Measurements from ENCODE around the gene RASSF3.

The RASSF3 gene

GRCh38 chr12:64666054-64666914 lies 56.0 kb downstream of the RASSF3 start:
- H3K27me3 ChIP-seq (ENCODE audit: insufficient read depth, poor library complexity, severe bottlenecking) = no peaks in the 10 kb centered on the region
- H3K27ac ChIP-seq (ENCODE audit: poor library complexity, severe bottlenecking) = no peak overlapping the region
- peaks cover 40% of the 10 kb centered on the region for H3K4me1 ChIP-seq (ENCODE audit: insufficient read depth, poor library complexity, severe bottlenecking)
- DNase-seq (ENCODE audit: low spot score) = no peak
- no peaks in the 10 kb centered on the region for H3K9me3 ChIP-seq (ENCODE audit: severe bottlenecking)
- no peaks in the 10 kb centered on the region for H3K36me3 ChIP-seq (ENCODE audit: low read depth)
- no peak overlapping the region for H3K4me3 ChIP-seq (ENCODE audit: severe bottlenecking)
- no peak for TF ChIP-seq CTCF (IDR thresholded peaks at IDR 0.05; ENCODE audit: poor library complexity, severe bottlenecking)
- ATAC-seq (ENCODE audit: low read depth) = no peak

GRCh38 chr12:64667793-64668192 lies 57.5 kb downstream of the RASSF3 start:
- Histone ChIP-seq H3K4me1 (ENCODE audit: insufficient read depth, poor library complexity, severe bottlenecking) (peaks cover 55% of the 10 kb centered on the region), H3K27ac (ENCODE audit: poor library complexity, severe bottlenecking) (no peak overlapping the region), H3K27me3 (ENCODE audit: insufficient read depth, poor library complexity, severe bottlenecking) (no peaks in the 10 kb centered on the region), H3K4me3 (ENCODE audit: severe bottlenecking) (no peak overlapping the region), H3K9me3 (ENCODE audit: severe bottlenecking) (no peaks in the 10 kb centered on the region), H3K36me3 (ENCODE audit: low read depth) (no peaks in the 10 kb centered on the region)
- DNase-seq (ENCODE audit: low spot score) = no peak
- no peak for ATAC-seq (ENCODE audit: low read depth)
- no peak for TF ChIP-seq CTCF (IDR thresholded peaks at IDR 0.05; ENCODE audit: poor library complexity, severe bottlenecking)

- no peak for DNase-seq (ENCODE audit: low spot score)
- peak overlapping the region; percentile 95 for H3K27ac ChIP-seq (ENCODE audit: poor library complexity, severe bottlenecking)
These were observed 59.1 kb downstream of the RASSF3 start for GRCh38 chr12:64669270-64669842.

GRCh38 chr12:64670019-64670418 lies 59.7 kb downstream of the RASSF3 start:
- Histone ChIP-seq H3K36me3 (ENCODE audit: low read depth) (no peaks in the 10 kb centered on the region), H3K4me3 (ENCODE audit: severe bottlenecking) (no peak overlapping the region), H3K9me3 (ENCODE audit: severe bottlenecking) (no peaks in the 10 kb centered on the region), H3K4me1 (ENCODE audit: insufficient read depth, poor library complexity, severe bottlenecking) (peaks cover 55% of the 10 kb centered on the region), H3K27me3 (ENCODE audit: insufficient read depth, poor library complexity, severe bottlenecking) (no peaks in the 10 kb centered on the region), H3K27ac (ENCODE audit: poor library complexity, severe bottlenecking) (peak overlapping the region; percentile 95)
- no peak for DNase-seq (ENCODE audit: low spot score)
- TF ChIP-seq CTCF (IDR thresholded peaks at IDR 0.05; ENCODE audit: poor library complexity, severe bottlenecking) = no peak
- no peak for ATAC-seq (ENCODE audit: low read depth)

More at GRCh38 chr12:64669270-64669842, 59.1 kb downstream of the RASSF3 start:
- TF ChIP-seq CTCF (IDR thresholded peaks at IDR 0.05; ENCODE audit: poor library complexity, severe bottlenecking) = no peak
- no peak for ATAC-seq (ENCODE audit: low read depth)
- peaks cover 58% of the 10 kb centered on the region for H3K4me1 ChIP-seq (ENCODE audit: insufficient read depth, poor library complexity, severe bottlenecking)
- H3K9me3 ChIP-seq (ENCODE audit: severe bottlenecking) = no peaks in the 10 kb centered on the region
- no peaks in the 10 kb centered on the region for H3K27me3 ChIP-seq (ENCODE audit: insufficient read depth, poor library complexity, severe bottlenecking)
- no peaks in the 10 kb centered on the region for H3K36me3 ChIP-seq (ENCODE audit: low read depth)
- no peak overlapping the region for H3K4me3 ChIP-seq (ENCODE audit: severe bottlenecking)
